Sigmoid colon (tissue), 7 donors: ENCODE measurements around the gene LPAR6. TPM values are rescaled to one million over a fixed set of nuclear protein-coding genes. Genes with fewer than 3 reads are reported as not detected.

Experiments used
- DNase-seq: peaks from one replicate; pipeline ENCODE4 v3.0.0-alpha.2; 2019
- H3K27ac ChIP-seq, 4 donors: fragments of 200-600 bp; sonication (generic); one replicate each; pipeline ENCODE4 v1.5.1; 2016 to 2019; ENCODE audit warnings: mild to moderate bottlenecking in 1 of 4
- H3K27me3 ChIP-seq, 3 donors: fragments of 200-600 bp; sonication (generic); one replicate each; pipeline ENCODE4 v1.5.1; 2019; ENCODE audit warnings: mild to moderate bottlenecking in 1 of 3
- H3K36me3 ChIP-seq, 4 donors: fragments of 200-600 bp; sonication (generic); one replicate each; pipeline ENCODE4 v1.5.1; 2016 to 2019
- H3K4me1 ChIP-seq, 4 donors: fragments of 200-600 bp; sonication (generic); one replicate each; pipeline ENCODE4 v1.5.1; 2017 to 2019
- H3K4me3 ChIP-seq, 4 donors: fragments of 200-600 bp; sonication (generic); one replicate each; pipeline ENCODE4 v1.5.1; 2017 to 2019; ENCODE audit warnings: mild to moderate bottlenecking in 2 of 4, moderate library complexity in 1 of 4
- H3K9me3 ChIP-seq, 4 donors: fragments of 200-600 bp in 3 of 4; sonication (generic) in 3 of 4; one replicate each; pipeline versions ENCODE4 v1.5.1 to v1.6.1; 2013 to 2019
- EP300 ChIP-seq, 4 donors: sonication (generic); formaldehyde crosslinking; IDR thresholded peaks; one replicate each; pipeline ENCODE4 v1.6.1; 2017; ENCODE audit warnings: antibody characterized with exemption in 4 of 4
- POLR2A ChIP-seq, 2 donors: fragments of 450-650 bp; IDR thresholded peaks; one replicate each; pipeline ENCODE4 v1.6.1; 2016; ENCODE audit warnings: antibody characterized with exemption in 2 of 2, mild to moderate bottlenecking in 2 of 2, moderate library complexity in 2 of 2
- POLR2AphosphoS5 ChIP-seq, 4 donors: sonication (generic); formaldehyde crosslinking; IDR thresholded peaks; one replicate each; pipeline ENCODE4 v1.6.1; 2017; ENCODE audit warnings: antibody characterized with exemption in 4 of 4
- WGBS, 2 donors: extraction: QIAGEN DNeasy Blood & Tissue Kit; methylation state at CpG; one replicate each; pipeline ENCODE4 v1.1.7; 2013; 5-methylcytosine and 5-hydroxymethylcytosine counted together
- intact Hi-C: fragments of 100-400 bp; cut with DNase I; formaldehyde crosslinking; loops from one replicate; pipeline ENCODE4 v1.15.1; 2023
- polyA plus RNA-seq, 3 donors: library from polyadenylated mRNA; stranded (reverse); fragments of 200-250 nt; gene quantifications; one replicate each; pipeline ENCODE4 v1.2.3, GENCODE V29; 2013
- total RNA-seq, 4 donors: library from RNA; depleted of rRNA; stranded (reverse); fragments of >200 nt; gene quantifications; one replicate each; pipeline ENCODE4 v1.1.0, GENCODE V29; 2016
- TF ChIP-seq, protein P1 (sequence below), 4 experiments: fragments of 450-650 bp in 3 of 4; fragments of 200-600 bp in 1 of 4; IDR thresholded peaks; one replicate each; pipeline ENCODE4 v1.5.1; 2016 to 2019; ENCODE audit warnings: antibody characterized with exemption in 4 of 4, mild to moderate bottlenecking in 3 of 4, moderate library complexity in 2 of 4
- donor health status: healthy with polysubstance abuse.
- donor health status: Bipolar disorder and iron deficiency.
- donor health status: healthy.

LPAR6 gene
- total and polyA plus RNA-seq, 7 donors, result 11.4 to 24.2 (median 15.0) TPM

GRCh38 chr13:48405875-48406274, 7.0 kb downstream of the LPAR6 start:
- Histone ChIP-seq H3K4me3 (no peak overlapping the region), H3K36me3 (no peaks in the 10 kb centered on the region), H3K4me1 (peaks cover 0 to 21% (median 9%) of the 10 kb centered on the region in 4 donors), H3K27ac (peak overlapping the region in 2 of 4 donors; percentile 28 to 69), H3K27me3 (no peaks in the 10 kb centered on the region), H3K9me3 (no peaks in the 10 kb centered on the region)
- intact Hi-C loops, result no loop called here
- TF ChIP-seq EP300 (IDR thresholded peaks at IDR 0.05) (no peak), POLR2AphosphoS5 (IDR thresholded peaks at IDR 0.05) (no peak), POLR2A (IDR thresholded peaks at IDR 0.05) (no peak)
- TF ChIP-seq, protein P1, sequence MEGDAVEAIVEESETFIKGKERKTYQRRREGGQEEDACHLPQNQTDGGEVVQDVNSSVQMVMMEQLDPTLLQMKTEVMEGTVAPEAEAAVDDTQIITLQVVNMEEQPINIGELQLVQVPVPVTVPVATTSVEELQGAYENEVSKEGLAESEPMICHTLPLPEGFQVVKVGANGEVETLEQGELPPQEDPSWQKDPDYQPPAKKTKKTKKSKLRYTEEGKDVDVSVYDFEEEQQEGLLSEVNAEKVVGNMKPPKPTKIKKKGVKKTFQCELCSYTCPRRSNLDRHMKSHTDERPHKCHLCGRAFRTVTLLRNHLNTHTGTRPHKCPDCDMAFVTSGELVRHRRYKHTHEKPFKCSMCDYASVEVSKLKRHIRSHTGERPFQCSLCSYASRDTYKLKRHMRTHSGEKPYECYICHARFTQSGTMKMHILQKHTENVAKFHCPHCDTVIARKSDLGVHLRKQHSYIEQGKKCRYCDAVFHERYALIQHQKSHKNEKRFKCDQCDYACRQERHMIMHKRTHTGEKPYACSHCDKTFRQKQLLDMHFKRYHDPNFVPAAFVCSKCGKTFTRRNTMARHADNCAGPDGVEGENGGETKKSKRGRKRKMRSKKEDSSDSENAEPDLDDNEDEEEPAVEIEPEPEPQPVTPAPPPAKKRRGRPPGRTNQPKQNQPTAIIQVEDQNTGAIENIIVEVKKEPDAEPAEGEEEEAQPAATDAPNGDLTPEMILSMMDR (IDR thresholded peaks at IDR 0.05), result no peak
- no peak for DNase-seq

DNA sequence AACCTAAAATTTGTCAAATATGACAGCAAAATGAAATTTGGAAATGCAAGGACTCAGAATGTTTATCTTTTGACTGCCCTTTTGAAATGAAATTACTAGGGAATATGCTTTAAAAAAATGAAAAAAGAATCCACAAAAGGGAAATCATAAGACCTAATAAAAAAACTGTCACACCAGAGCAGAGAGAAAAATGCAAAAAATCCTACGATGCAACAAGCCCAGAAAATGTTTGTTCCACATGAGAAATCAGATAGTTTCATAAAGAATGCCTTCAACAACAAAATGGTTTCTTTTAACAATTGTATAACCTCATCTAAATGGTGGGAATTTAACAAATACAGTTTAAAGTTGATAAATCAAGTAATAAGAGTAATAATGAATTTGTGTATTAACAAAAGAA, 8.0 kb downstream of the LPAR6 start:
- 63 to 90% methylated on average over 1 of the region's 1 CpG for WGBS, 2 donors
- DNase-seq, result no peak
- intact Hi-C loops, result no loop called here
- Histone ChIP-seq H3K4me3 (no peak overlapping the region), H3K9me3 (no peaks in the 10 kb centered on the region), H3K4me1 (peaks cover 0 to 27% (median 12%) of the 10 kb centered on the region in 4 donors), H3K27ac (peak overlapping the region; percentile 24 to 69 (median 65)), H3K27me3 (no peaks in the 10 kb centered on the region), H3K36me3 (no peaks in the 10 kb centered on the region)
- TF ChIP-seq POLR2AphosphoS5 (IDR thresholded peaks at IDR 0.05), result no peak
- TF ChIP-seq, protein P1 (IDR thresholded peaks at IDR 0.05), result no peak
- no peak for TF ChIP-seq POLR2A (IDR thresholded peaks at IDR 0.05)
- TF ChIP-seq EP300 (IDR thresholded peaks at IDR 0.05), result no peak

- no peak for TF ChIP-seq POLR2AphosphoS5 (IDR thresholded peaks at IDR 0.05)
- TF ChIP-seq, protein P1 (IDR thresholded peaks at IDR 0.05), result no peak
- TF ChIP-seq EP300 (IDR thresholded peaks at IDR 0.05), result no peak
- no peak for TF ChIP-seq POLR2A (IDR thresholded peaks at IDR 0.05)
- 79 to 89% methylated on average over 8 of the region's 8 CpGs for WGBS, 2 donors
- no peak for DNase-seq
- H3K4me1 ChIP-seq, result peaks cover 0 to 33% (median 16%) of the 10 kb centered on the region in 4 donors
- no peaks in the 10 kb centered on the region for H3K36me3 ChIP-seq
- H3K4me3 ChIP-seq, result peak overlapping the region in 1 of 4 donors; percentile 2
- H3K27me3 ChIP-seq, result no peaks in the 10 kb centered on the region
- intact Hi-C loops, result no loop called here
- no peaks in the 10 kb centered on the region for H3K9me3 ChIP-seq
- H3K27ac ChIP-seq, result peak overlapping the region; percentile 50 to 69 (median 65)
Measured at GRCh38 chr13:48403913-48404312, 9.0 kb downstream of the LPAR6 start.

DNA sequence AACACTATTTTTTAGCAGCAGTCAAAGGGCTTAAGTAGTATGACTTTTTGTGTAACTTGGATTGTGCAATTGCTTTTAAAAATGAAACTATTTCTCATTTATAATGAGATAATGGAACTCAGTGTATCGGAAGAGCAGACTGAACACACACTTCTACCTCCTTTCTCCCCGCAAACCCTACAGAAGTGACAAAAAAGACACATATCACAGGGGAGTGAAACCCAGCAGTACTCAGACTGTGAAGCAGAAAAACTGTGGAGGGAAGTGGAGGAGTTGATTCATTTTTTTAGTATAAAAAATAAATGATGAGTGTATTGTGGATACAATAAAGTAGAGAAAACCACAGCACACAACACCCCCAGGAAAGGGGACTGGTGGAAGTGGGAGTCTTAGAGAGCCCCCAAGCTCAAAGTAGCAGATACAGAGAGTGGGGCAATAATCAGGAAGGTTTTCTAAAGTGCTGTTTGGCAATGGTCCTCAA, 9.7 kb downstream of the LPAR6 start:
- H3K36me3 ChIP-seq, result no peaks in the 10 kb centered on the region
- peak overlapping the region in 2 of 4 donors; percentile 2 to 9 for H3K4me3 ChIP-seq
- TF ChIP-seq POLR2A (IDR thresholded peaks at IDR 0.05) (peak; percentile 28 to 46), EP300 (IDR thresholded peaks at IDR 0.05) (no peak), POLR2AphosphoS5 (IDR thresholded peaks at IDR 0.05) (peak; percentile 20 to 76 (median 46))
- TF ChIP-seq, protein P1 (IDR thresholded peaks at IDR 0.05), result no peak
- 52 to 76% methylated on average over 2 of the region's 2 CpGs for WGBS, 2 donors
- H3K9me3 ChIP-seq, result no peaks in the 10 kb centered on the region
- H3K27ac ChIP-seq, result peak overlapping the region; percentile 50 to 69 (median 65)
- no peak for DNase-seq
- H3K27me3 ChIP-seq, result no peaks in the 10 kb centered on the region
- intact Hi-C loops, result no loop called here
- peaks cover 0 to 40% (median 21%) of the 10 kb centered on the region in 4 donors for H3K4me1 ChIP-seq
